HL-60 (cell line): ENCODE data around the gene POLR3C.

Experiments used
- DNase-seq, 2 experiments: peaks; one replicate each; pipeline ENCODE4 v3.0.0-alpha.2; 2010 to 2020; ENCODE audit warnings: low read depth in 1 of 2, low spot score in 1 of 2
- H3K27ac ChIP-seq: fragments of 250-450 bp; sonication (Bioruptor Pico); replicated peaks from 2 replicates; pipeline ENCODE4 v1.5.1; 2020; ENCODE audit warnings: mild to moderate bottlenecking, moderate library complexity
- H3K27me3 ChIP-seq: fragments of 250-450 bp; sonication (Bioruptor Pico); 2 replicates; pipeline ENCODE4 v1.5.1; 2021; ENCODE audit warnings: mild to moderate bottlenecking, moderate library complexity; ENCODE audit not compliant: insufficient read depth, poor library complexity, severe bottlenecking
- H3K4me3 ChIP-seq: replicated peaks from 2 replicates; pipeline ENCODE4 v1.5.1; 2011; ENCODE audit warnings: mild to moderate bottlenecking, control low read depth, low read length; ENCODE audit not compliant: insufficient read depth
- GABPA ChIP-seq: IDR thresholded peaks from 2 replicates; pipeline ENCODE4 v1.6.1; 2012; ENCODE audit warnings: low read depth
- POLR2AphosphoS5 ChIP-seq: IDR thresholded peaks from 2 replicates; pipeline ENCODE4 v1.6.1; 2012; ENCODE audit warnings: low read depth
- REST ChIP-seq: IDR thresholded peaks from 2 replicates; pipeline ENCODE4 v1.6.1; 2012; ENCODE audit warnings: low read depth; ENCODE audit not compliant: insufficient replicate concordance
- SPI1 ChIP-seq: IDR thresholded peaks from 2 replicates; pipeline ENCODE4 v1.6.1; 2012; ENCODE audit warnings: low read depth, mild to moderate bottlenecking, borderline replicate concordance
- TF ChIP-seq, protein P1 (sequence below): IDR thresholded peaks from one replicate; pipeline ENCODE4 v1.5.1; 2011; ENCODE audit warnings: low read length, control low read depth, inconsistent platforms; ENCODE audit not compliant: insufficient read depth

Gene POLR3C

DNA sequence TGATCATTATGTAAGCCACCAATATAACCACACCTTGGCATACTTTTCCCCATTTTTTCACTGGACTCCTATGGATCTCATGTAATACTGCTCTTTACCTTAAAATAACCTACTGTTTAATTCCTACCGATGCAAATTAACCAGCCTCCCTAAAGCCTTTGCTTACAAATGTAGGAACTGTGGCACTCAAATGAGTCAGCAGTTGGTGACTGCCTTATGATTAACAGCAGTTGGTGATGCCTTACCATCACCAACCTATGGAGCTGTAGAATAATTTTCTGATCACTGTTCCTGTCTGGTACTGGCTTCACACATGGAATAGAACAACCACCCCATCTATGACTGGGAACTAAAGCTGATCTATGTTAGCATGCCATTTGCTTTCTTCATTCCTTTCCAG lies 13.7 kb downstream of the POLR3C start:
- no peaks in the 10 kb centered on the region for H3K27me3 ChIP-seq
- TF ChIP-seq SPI1 (no peak), GABPA (no peak), POLR2AphosphoS5 (no peak), REST (no peak)
- TF ChIP-seq, protein P1, sequence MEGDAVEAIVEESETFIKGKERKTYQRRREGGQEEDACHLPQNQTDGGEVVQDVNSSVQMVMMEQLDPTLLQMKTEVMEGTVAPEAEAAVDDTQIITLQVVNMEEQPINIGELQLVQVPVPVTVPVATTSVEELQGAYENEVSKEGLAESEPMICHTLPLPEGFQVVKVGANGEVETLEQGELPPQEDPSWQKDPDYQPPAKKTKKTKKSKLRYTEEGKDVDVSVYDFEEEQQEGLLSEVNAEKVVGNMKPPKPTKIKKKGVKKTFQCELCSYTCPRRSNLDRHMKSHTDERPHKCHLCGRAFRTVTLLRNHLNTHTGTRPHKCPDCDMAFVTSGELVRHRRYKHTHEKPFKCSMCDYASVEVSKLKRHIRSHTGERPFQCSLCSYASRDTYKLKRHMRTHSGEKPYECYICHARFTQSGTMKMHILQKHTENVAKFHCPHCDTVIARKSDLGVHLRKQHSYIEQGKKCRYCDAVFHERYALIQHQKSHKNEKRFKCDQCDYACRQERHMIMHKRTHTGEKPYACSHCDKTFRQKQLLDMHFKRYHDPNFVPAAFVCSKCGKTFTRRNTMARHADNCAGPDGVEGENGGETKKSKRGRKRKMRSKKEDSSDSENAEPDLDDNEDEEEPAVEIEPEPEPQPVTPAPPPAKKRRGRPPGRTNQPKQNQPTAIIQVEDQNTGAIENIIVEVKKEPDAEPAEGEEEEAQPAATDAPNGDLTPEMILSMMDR, result no peak
- no peak overlapping the region for H3K27ac ChIP-seq
- no peak for DNase-seq
- no peak overlapping the region for H3K4me3 ChIP-seq

- no peak for TF ChIP-seq GABPA
- no peaks in the 10 kb centered on the region for H3K27me3 ChIP-seq
- no peak overlapping the region for H3K27ac ChIP-seq
- DNase-seq, result no peak
- H3K4me3 ChIP-seq, result no peak overlapping the region
Observed at GRCh38 chr1:145843031-145843430, 19.0 kb downstream of the POLR3C start.

DNA sequence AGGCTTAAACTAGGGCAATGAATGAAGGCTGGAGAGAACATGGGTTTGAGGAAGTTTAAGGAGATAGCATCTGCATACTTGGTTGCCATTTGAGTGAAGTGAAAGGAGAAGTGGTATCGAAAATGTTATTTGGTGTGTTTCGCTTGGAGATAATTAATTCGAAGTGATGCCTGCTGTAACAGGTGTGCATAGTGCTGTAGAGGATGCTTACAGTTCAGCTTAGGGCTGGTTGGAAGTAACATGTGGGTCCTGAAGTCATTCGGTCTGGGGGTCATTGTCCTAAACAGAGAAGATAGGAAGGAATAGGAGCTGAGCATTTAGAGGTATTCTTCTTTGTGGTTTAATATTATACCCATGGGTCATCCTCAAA lies 21.1 kb downstream of the POLR3C start:
- TF ChIP-seq POLR2AphosphoS5, result peak; percentile 24
- TF ChIP-seq, protein P1, result no peak
- TF ChIP-seq GABPA, result no peak
- peak; percentile 87 for TF ChIP-seq SPI1
- H3K27me3 ChIP-seq, result no peaks in the 10 kb centered on the region
- peak overlapping the region; percentile 63 for H3K4me3 ChIP-seq
- peak overlapping the region; percentile 62 for H3K27ac ChIP-seq
- DNase-seq, result peak in 1 of 2 experiments; percentile 46

- H3K27me3 ChIP-seq, result no peaks in the 10 kb centered on the region
- H3K27ac ChIP-seq, result peak within 1 kb of the TSS; percentile 62
- peak; percentile 54 to 75 for DNase-seq
- peak within 1 kb of the TSS; percentile 63 for H3K4me3 ChIP-seq
- TF ChIP-seq SPI1 (no peak), GABPA (no peak), POLR2AphosphoS5 (peak; percentile 42; the same call in 1 of the 2 replicates), REST (peak; percentile 39)
- TF ChIP-seq, protein P1, result peak; percentile 73
Observed at GRCh38 chr1:145845514-145846161, 21.6 kb downstream of the POLR3C start, which contains the start of gene NUDT17. Gene NUDT17 (plus strand): TSS chr1:145845630. CDS start chr1:145845641, 11 bp downstream.
